Testis (tissue), 2 donors: ENCODE results near the gene SMG1.

Source experiments
- CTCF ChIP-seq, 3 experiments: fragments of 450-650 bp in 2 of 3; fragments of 200-600 bp in 1 of 3; sonication (generic) in 1 of 3; IDR thresholded peaks; one replicate each; pipeline ENCODE4 v1.5.1; 2016 to 2019; ENCODE audit warnings: antibody characterized with exemption in 3 of 3, mild to moderate bottlenecking in 2 of 3, moderate library complexity in 1 of 3
- POLR2A ChIP-seq: fragments of 450-650 bp; IDR thresholded peaks from one replicate; pipeline ENCODE4 v1.6.1; 2017; ENCODE audit warnings: antibody characterized with exemption, mild to moderate bottlenecking, moderate library complexity

- TF ChIP-seq CTCF (IDR thresholded peaks at IDR 0.05) (no peak), POLR2A (no peak)
Measured at GRCh38 chr16:18936727-18937340, 10.6 kb upstream of the SMG1 start.
